Ovary (tissue), 9 donors: ENCODE measurements around the gene SLC30A10. TPM values are rescaled to one million over a fixed set of nuclear protein-coding genes. Genes with fewer than 3 reads are reported as not detected.
"Not testable (repeated sequence)": the region's sequence is repeated elsewhere in the genome, so short reads cannot be mapped to it uniquely, and the experiment has no call there.

Experiments used
- DNase-seq, 5 donors: peaks; one replicate each; pipeline ENCODE4 v3.0.0-alpha.2; 2019 to 2020
- H3K27ac ChIP-seq, 2 donors: fragments of 200-600 bp; one replicate each; pipeline versions ENCODE4 v1.5.1 to v1.8.0; 2019 to 2022
- H3K27me3 ChIP-seq: fragments of 200-600 bp; one replicate; pipeline ENCODE4 v1.8.0; 2022
- H3K36me3 ChIP-seq: fragments of 200-600 bp; sonication (generic); one replicate; pipeline ENCODE4 v1.5.1; 2019
- H3K4me1 ChIP-seq: one replicate; pipeline ENCODE4 v1.8.1; 2013; ENCODE audit warnings: mild to moderate bottlenecking, moderate library complexity; ENCODE audit not compliant: insufficient read depth
- H3K4me3 ChIP-seq: fragments of 200-600 bp; sonication (generic); one replicate; pipeline ENCODE4 v1.5.1; 2017
- H3K9me3 ChIP-seq, 2 donors: fragments of 200-600 bp in 1 of 2; sonication (generic) in 1 of 2; one replicate each; pipeline versions ENCODE4 v1.5.1 to v1.8.1; 2013 to 2019; ENCODE audit warnings: mild to moderate bottlenecking in 1 of 2, moderate library complexity in 1 of 2
- EP300 ChIP-seq: sonication (generic); formaldehyde crosslinking; IDR thresholded peaks from one replicate; pipeline ENCODE4 v1.6.1; 2017; ENCODE audit warnings: antibody characterized with exemption
- POLR2A ChIP-seq: fragments of 450-650 bp; IDR thresholded peaks from one replicate; pipeline ENCODE4 v1.6.1; 2017; ENCODE audit warnings: antibody characterized with exemption, mild to moderate bottlenecking, moderate library complexity
- WGBS, 3 donors: extraction: QIAGEN DNeasy Blood & Tissue Kit in 1 of 3; methylation state at CpG; one replicate each; pipeline versions ENCODE4 v1.1.5 to v1.1.7; 2013 to 2017; 5-methylcytosine and 5-hydroxymethylcytosine counted together
- intact Hi-C, 4 donors: fragments of 100-400 bp; cut with DNase I; formaldehyde crosslinking; loops; one replicate each; pipeline versions ENCODE4 v1.11.0 to v1.15.1; 2022 to 2023
- polyA plus RNA-seq, 2 donors: library from polyadenylated mRNA; stranded (reverse); fragments of 200-250 nt in 1 of 2; fragments of 350-450 nt in 1 of 2; fragmentation: Illumina TruSeq in 1 of 2; extraction: RNeasy Lipid Tissue Mini Kit (QIAGEN cat#74804) in 1 of 2; gene quantifications; one replicate each; pipeline ENCODE4 v1.2.3, GENCODE V29; 2013 to 2014
- total RNA-seq, 7 donors: library from RNA; depleted of rRNA in 2 of 7; stranded (reverse); fragments of >200 nt in 2 of 7; fragmentation: NEBNext Ultra II Directional in 3 of 7; extraction: Animal tissue kit (Norgen Biotek cat#: 25700) in 3 of 7; gene quantifications; one replicate each; pipeline versions ENCODE4 v1.1.0 to v1.2.4, GENCODE V29; 2016 to 2023
- TF ChIP-seq, protein P1 (sequence below), 3 donors: fragments of 450-650 bp in 2 of 3; fragments of 200-600 bp in 1 of 3; IDR thresholded peaks; one replicate each; pipeline versions ENCODE4 v1.5.1 to v1.8.0; 2016 to 2022; ENCODE audit warnings: antibody characterized with exemption in 3 of 3, mild to moderate bottlenecking in 1 of 3
- donor health status: DM: no; HTN: no; CAD: no; lungs with moderate emphysema.
- donor health status: DM: no; HTN: no; CAD: no.
- donor health status: Bipolar disorder and iron deficiency.
- donor health status: DM: yes; HTN: yes; CAD: no.
- donor health status: DM: no; HTN: no; CAD: no.
- donor health status: DM: yes; HTN: yes; CAD: no.

Gene SLC30A10
- total and polyA plus RNA-seq, 9 donors: 0.18 to 2.9 (median 0.48) TPM

DNA sequence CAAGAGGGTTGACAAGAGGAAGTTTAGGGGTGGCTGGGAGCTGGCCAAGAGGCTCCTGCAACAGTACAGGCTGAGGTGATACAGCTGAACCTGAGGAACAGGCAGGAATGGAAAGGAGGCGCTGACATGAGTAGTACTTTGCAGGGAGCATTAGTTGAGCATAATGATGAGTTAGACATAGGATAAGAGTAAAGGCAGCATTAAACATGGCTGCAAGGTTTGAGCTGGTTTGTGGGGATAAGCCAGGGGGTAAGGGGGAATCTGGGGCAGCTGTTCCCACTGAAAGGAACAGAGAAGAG lies 20.6 kb downstream of the SLC30A10 start:
- Histone ChIP-seq H3K27ac (no peak overlapping the region), H3K4me1 (no peaks in the 10 kb centered on the region), H3K9me3 (no peaks in the 10 kb centered on the region), H3K4me3 (no peak overlapping the region), H3K27me3 (no peaks in the 10 kb centered on the region), H3K36me3 (no peaks in the 10 kb centered on the region)
- no peak for DNase-seq
- intact Hi-C loops: no loop called here
- 77 to 83% (median 81%) methylated on average over 1 of the region's 1 CpG for WGBS, 3 donors
- TF ChIP-seq, protein P1, sequence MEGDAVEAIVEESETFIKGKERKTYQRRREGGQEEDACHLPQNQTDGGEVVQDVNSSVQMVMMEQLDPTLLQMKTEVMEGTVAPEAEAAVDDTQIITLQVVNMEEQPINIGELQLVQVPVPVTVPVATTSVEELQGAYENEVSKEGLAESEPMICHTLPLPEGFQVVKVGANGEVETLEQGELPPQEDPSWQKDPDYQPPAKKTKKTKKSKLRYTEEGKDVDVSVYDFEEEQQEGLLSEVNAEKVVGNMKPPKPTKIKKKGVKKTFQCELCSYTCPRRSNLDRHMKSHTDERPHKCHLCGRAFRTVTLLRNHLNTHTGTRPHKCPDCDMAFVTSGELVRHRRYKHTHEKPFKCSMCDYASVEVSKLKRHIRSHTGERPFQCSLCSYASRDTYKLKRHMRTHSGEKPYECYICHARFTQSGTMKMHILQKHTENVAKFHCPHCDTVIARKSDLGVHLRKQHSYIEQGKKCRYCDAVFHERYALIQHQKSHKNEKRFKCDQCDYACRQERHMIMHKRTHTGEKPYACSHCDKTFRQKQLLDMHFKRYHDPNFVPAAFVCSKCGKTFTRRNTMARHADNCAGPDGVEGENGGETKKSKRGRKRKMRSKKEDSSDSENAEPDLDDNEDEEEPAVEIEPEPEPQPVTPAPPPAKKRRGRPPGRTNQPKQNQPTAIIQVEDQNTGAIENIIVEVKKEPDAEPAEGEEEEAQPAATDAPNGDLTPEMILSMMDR (IDR thresholded peaks at IDR 0.05): no peak
- TF ChIP-seq EP300 (no peak), POLR2A (no peak)

DNA sequence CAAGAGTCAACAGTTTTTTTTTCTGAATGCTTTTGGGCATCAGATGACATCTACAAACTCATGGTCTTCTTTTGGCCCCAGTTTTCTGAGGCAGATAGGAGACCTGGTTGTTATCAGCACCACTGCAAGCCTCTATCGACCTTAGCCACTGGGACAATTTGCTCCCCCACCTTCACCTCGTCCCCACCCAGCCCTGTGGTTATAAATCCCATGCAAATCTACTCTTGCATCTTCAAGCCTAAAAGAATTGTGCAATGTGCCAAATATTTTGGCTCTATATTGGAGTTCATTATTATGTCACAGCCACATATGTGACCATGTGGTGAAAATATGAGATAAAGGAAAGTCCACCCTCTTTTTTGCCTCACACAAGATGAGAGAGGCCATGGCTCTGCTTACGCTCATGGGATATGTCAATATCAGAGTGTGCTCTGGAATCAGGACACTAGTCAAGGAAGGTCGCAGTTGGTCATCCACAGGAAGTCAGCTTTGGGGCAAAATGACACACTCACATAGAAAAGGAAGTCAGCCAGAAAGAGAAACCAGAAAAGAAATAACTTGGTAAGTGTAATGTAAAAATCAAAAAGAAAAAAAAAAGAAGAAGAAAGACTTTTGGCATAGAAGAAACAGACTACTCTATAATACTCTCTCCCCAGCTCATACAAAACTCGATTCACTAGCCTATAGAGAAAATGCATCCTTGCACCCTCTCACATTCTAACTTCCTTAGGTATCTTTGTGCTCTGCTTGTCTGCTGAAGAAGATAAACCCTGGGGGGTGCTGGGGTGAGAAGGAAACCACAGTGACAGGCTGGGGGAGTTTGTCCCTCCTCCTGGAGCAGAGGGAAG lies 21.2 kb downstream of the SLC30A10 start:
- intact Hi-C loops: no loop called here
- no peaks in the 10 kb centered on the region for H3K4me1 ChIP-seq
- no peaks in the 10 kb centered on the region for H3K36me3 ChIP-seq
- TF ChIP-seq POLR2A (no peak), EP300 (no peak)
- TF ChIP-seq, protein P1 (IDR thresholded peaks at IDR 0.05): no peak
- no peak overlapping the region for H3K4me3 ChIP-seq
- 63 to 69% (median 64%) methylated on average over 5 of the region's 5 CpGs for WGBS, 3 donors
- no peaks in the 10 kb centered on the region for H3K9me3 ChIP-seq
- no peak for DNase-seq
- no peak overlapping the region for H3K27ac ChIP-seq
- no peaks in the 10 kb centered on the region for H3K27me3 ChIP-seq

DNA sequence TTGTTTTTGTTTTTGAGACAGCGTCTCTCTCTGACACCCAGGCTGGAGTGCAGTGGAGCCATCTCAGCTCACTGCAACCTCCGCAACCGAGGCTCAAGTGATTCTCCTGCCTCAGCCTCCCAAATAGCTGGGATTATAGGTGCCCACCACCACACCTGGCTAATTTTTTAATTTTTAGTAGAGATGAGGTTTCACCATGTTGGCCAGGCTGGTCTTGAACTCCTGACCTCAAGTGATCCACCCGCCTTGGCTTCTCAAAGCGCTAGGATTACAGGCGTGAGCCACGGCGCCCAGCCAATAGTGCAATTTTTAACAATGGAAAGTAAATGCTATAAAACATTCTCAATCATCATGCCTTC lies 21.8 kb downstream of the SLC30A10 start:
- H3K9me3 ChIP-seq, H3K36me3 ChIP-seq, intact Hi-C loops, H3K27ac ChIP-seq, DNase-seq, H3K4me1 ChIP-seq, H3K4me3 ChIP-seq, H3K27me3 ChIP-seq: not testable (repeated sequence)
- WGBS, 3 donors: 90 to 92% (median 91%) methylated on average over 8 of the region's 8 CpGs

DNA sequence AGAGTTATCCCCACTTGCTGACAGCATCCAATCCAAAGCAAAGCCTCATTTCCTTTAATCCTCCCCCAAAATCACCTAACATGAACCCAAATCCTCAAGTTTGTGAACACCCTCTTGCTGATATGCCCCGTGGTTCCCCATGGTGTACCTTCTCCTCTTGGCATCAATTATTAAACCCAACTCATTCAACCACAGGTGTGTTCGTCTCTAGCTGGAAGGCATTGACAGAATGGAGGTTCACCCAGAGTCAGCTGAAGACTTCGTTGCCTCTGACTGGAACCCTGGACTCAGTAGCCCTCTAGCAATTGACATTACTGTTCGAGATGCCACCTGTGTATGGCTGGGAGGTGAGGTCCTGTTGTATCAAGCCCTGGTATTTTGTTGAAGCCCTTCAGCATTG lies 22.8 kb downstream of the SLC30A10 start:
- no peaks in the 10 kb centered on the region for H3K9me3 ChIP-seq
- H3K4me3 ChIP-seq: no peak overlapping the region
- no peaks in the 10 kb centered on the region for H3K27me3 ChIP-seq
- TF ChIP-seq, protein P1 (IDR thresholded peaks at IDR 0.05): no peak
- TF ChIP-seq POLR2A (no peak), EP300 (no peak)
- H3K36me3 ChIP-seq: no peaks in the 10 kb centered on the region
- 86 to 94% (median 87%) methylated on average over 4 of the region's 4 CpGs for whole genome bisulfite sequencing, 3 donors
- intact Hi-C loops: no loop called here
- H3K4me1 ChIP-seq: no peaks in the 10 kb centered on the region
- DNase-seq: no peak
- H3K27ac ChIP-seq: no peak overlapping the region

DNA sequence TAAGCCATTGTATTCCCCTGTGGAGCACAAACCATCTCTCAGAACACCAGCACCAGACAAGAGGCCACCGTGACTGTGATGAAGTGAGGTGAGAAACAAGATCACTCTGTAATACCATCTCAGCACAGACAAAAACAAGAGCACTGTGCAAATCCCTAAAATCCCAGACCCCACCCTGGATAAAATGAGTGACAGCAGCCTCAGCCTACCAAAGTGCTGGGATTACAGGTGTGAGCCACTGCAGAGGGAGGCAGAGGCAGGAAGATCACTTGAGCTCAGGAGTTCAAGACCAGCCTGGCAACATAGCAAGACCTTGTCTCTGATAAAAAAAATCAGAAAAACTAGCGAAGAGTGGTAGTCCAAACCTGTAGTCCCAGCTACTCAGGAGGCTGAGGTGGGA lies 23.4 kb downstream of the SLC30A10 start:
- no peaks in the 10 kb centered on the region for H3K27me3 ChIP-seq
- H3K27ac ChIP-seq: no peak overlapping the region
- H3K4me3 ChIP-seq: no peak overlapping the region
- 74 to 93% (median 83%) methylated on average over 2 of the region's 2 CpGs for WGBS, 3 donors
- H3K9me3 ChIP-seq: no peaks in the 10 kb centered on the region
- H3K36me3 ChIP-seq: no peaks in the 10 kb centered on the region
- intact Hi-C loops: no loop called here
- H3K4me1 ChIP-seq: no peaks in the 10 kb centered on the region
- TF ChIP-seq POLR2A (no peak), EP300 (no peak)
- TF ChIP-seq, protein P1 (IDR thresholded peaks at IDR 0.05): no peak
- no peak for DNase-seq
